A673 (cell line): ENCODE data around the gene RASGRF1. TPM values are rescaled to one million over a fixed set of nuclear protein-coding genes. Genes with fewer than 3 reads are reported as not detected.

Experiments
- BruUV-seq: library from RNA; stranded (reverse); fragments of 400-500 nt; replicated peaks from 2 replicates; lab custom pipeline; 2021; lab: Mats Ljungman, UMichigan
- CTCF ChIA-PET: fragments of 300-600 bp; sonication (Branson Sonifier 250); formaldehyde crosslinking; loops from one replicate; lab custom pipeline; 2022; ENCODE audit warnings: antibody characterized with exemption; lab: Charles Lee
- POLR2A ChIA-PET: fragments of 300-600 bp; sonication (Branson Sonifier 250); formaldehyde crosslinking; loops from one replicate; lab custom pipeline; 2022; ENCODE audit warnings: antibody characterized with exemption; ENCODE audit not compliant: low non-redundant PET; lab: Charles Lee
- DNase-seq: peaks from one replicate; pipeline ENCODE4 v3.0.0-alpha.2; 2015; ENCODE audit warnings: low spot score
- H3K27ac ChIP-seq: fragments of 200-600 bp; sonication (generic); 2 replicates; pipeline ENCODE4 v1.5.1; 2016; ENCODE audit warnings: mixed run types, low read depth, mild to moderate bottlenecking, mixed read lengths, antibody characterized with exemption, low read length; ENCODE audit not compliant: poor library complexity, severe bottlenecking
- H3K27me3 ChIP-seq: fragments of 200-600 bp; sonication (generic); replicated peaks from 2 replicates; pipeline ENCODE4 v1.6.1; 2017; ENCODE audit warnings: mixed run types, low read depth, mild to moderate bottlenecking, mixed read lengths, antibody characterized with exemption, low read length; ENCODE audit not compliant: insufficient read depth, poor library complexity
- H3K36me3 ChIP-seq: fragments of 200-600 bp; sonication (generic); 2 replicates; pipeline ENCODE4 v1.6.1; 2016; ENCODE audit warnings: mixed run types, mild to moderate bottlenecking, mixed read lengths, antibody characterized with exemption, low read length; ENCODE audit not compliant: insufficient read depth, poor library complexity, severe bottlenecking
- H3K4me1 ChIP-seq: fragments of 200-600 bp; sonication (generic); 2 replicates; pipeline ENCODE4 v1.6.1; 2017; ENCODE audit warnings: mixed run types, mild to moderate bottlenecking, mixed read lengths, antibody characterized with exemption, low read length; ENCODE audit not compliant: insufficient read depth, poor library complexity, severe bottlenecking
- H3K4me3 ChIP-seq: fragments of 200-600 bp; sonication (generic); 2 replicates; pipeline ENCODE4 v1.5.1; 2016; ENCODE audit warnings: low read depth, mixed run types, mild to moderate bottlenecking, mixed read lengths, low read length; ENCODE audit not compliant: poor library complexity, severe bottlenecking
- H3K9me3 ChIP-seq: fragments of 200-600 bp; sonication (generic); 2 replicates; pipeline ENCODE4 v1.6.1; 2016; ENCODE audit warnings: mixed run types, low read depth, mild to moderate bottlenecking, mixed read lengths, antibody characterized with exemption, low read length; ENCODE audit not compliant: poor library complexity, severe bottlenecking
- EZH2 ChIP-seq: fragments of 200-600 bp; sonication (generic); IDR thresholded peaks from 2 replicates; pipeline ENCODE4 v1.6.1; 2017; ENCODE audit warnings: borderline replicate concordance, low read depth, mild to moderate bottlenecking, mixed read lengths, antibody characterized with exemption, low read length; ENCODE audit not compliant: poor library complexity, severe bottlenecking
- intact Hi-C: fragments of 100-400 bp; cut with micrococcal nuclease; formaldehyde crosslinking; loops from one replicate; pipeline ENCODE4 v1.10.0; 2022; ENCODE audit not compliant: unreplicated experiment
- total RNA-seq: library from RNA; stranded (reverse); gene quantifications from 2 replicates; pipeline ENCODE4 v1.2.3, GENCODE V29; 2021
- TF ChIP-seq, protein P1 (sequence below): fragments of 300-800, 200-600 bp; sonication (generic); conservative IDR thresholded peaks from 2 replicates; pipeline ENCODE4 v1.5.1; 2017; ENCODE audit warnings: low read depth, mild to moderate bottlenecking, antibody characterized with exemption, low read length, moderate library complexity, mixed read lengths

RASGRF1 gene
- total RNA-seq, 1 experiment from 2014 or later = 0.73 TPM

DNA sequence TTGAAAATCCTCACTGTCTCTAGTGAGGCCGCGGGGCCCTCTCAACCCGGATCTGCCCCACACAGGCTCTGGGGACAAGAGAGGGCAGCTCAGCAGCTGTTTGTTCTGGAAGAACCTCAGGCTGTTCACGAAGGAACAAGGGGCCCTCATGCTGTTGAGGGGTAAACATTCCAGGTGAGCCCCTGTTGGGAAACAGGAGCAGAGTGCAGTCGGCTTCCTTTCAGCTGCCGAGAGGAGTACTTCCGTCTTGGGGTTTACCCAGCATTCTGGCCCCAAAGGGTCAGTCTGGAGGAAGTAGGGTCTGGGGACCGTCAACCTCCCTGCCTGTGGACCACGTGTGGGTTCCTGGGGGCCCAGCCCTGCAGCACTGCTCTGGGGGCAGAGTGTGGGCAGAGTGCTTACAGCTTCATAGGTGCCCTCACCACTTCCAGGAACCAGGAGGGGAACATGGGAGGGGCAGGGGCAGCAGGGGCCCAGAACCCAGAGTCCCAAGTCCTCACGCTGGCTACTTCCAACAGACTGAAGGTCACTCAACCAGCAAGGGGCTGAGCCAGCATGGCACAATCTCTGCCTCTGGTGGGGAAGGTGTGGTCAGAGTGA, 96.5 kb downstream of the RASGRF1 start:
- BruUV-seq = no TSS peak
- POLR2A ChIA-PET = no interaction called here
- Histone ChIP-seq H3K36me3 (no peaks in the 10 kb centered on the region), H3K27ac (no peak overlapping the region), H3K4me3 (no peak overlapping the region), H3K27me3 (no peaks in the 10 kb centered on the region), H3K4me1 (no peaks in the 10 kb centered on the region), H3K9me3 (no peaks in the 10 kb centered on the region)
- CTCF ChIA-PET = interaction anchor here (0.7 kb wide), 1 partner anchor 15 kb away, joined by 5 read pairs; no protein-coding TSS in a partner anchor
- intact Hi-C loops = no loop called here
- TF ChIP-seq EZH2 = no peak
- TF ChIP-seq, protein P1, sequence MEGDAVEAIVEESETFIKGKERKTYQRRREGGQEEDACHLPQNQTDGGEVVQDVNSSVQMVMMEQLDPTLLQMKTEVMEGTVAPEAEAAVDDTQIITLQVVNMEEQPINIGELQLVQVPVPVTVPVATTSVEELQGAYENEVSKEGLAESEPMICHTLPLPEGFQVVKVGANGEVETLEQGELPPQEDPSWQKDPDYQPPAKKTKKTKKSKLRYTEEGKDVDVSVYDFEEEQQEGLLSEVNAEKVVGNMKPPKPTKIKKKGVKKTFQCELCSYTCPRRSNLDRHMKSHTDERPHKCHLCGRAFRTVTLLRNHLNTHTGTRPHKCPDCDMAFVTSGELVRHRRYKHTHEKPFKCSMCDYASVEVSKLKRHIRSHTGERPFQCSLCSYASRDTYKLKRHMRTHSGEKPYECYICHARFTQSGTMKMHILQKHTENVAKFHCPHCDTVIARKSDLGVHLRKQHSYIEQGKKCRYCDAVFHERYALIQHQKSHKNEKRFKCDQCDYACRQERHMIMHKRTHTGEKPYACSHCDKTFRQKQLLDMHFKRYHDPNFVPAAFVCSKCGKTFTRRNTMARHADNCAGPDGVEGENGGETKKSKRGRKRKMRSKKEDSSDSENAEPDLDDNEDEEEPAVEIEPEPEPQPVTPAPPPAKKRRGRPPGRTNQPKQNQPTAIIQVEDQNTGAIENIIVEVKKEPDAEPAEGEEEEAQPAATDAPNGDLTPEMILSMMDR = no peak
- no peak for DNase-seq

DNA sequence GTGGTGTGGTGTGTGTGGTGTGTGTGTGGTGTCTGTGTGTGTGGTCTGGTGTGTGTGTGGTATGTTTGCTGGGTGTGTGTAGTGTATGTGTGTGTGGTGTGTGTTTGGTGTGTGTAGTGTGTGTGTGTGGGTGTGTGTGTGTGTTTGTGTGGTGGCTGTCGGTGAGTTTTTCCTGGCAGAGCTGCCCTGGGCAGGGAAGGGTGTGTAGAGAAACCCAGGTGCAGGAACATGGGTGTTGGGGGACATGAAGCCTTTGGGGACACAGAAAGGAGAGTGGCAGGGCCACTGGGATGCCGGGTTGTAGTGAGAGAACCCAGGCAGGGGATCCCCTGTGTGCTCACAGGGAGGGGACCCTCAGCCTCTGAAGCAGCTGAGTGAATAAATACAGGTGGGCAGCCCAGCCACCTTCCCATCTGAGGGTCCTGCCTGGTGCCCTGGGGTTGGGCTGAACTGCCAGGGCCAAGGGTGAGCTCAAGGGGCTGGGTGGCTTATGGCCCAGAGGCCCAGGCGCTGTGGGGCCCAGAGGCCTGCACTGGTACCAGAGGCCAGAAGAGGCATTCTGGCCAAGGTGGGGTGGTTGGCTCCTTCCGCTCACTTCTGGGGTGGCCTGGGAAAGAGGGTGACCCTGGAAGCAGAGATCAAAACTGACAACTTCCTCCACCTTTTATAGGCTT, 97.2 kb downstream of the RASGRF1 start:
- Histone ChIP-seq H3K27ac (no peak overlapping the region), H3K27me3 (no peaks in the 10 kb centered on the region), H3K4me3 (no peak overlapping the region), H3K4me1 (no peaks in the 10 kb centered on the region), H3K9me3 (no peaks in the 10 kb centered on the region), H3K36me3 (no peaks in the 10 kb centered on the region)
- no peak for TF ChIP-seq EZH2
- TF ChIP-seq, protein P1 = no peak
- DNase-seq = no peak
- intact Hi-C loops = no loop called here
- no TSS peak for BruUV-seq
- ChIA-PET CTCF (no interaction called here), POLR2A (no interaction called here)

DNA sequence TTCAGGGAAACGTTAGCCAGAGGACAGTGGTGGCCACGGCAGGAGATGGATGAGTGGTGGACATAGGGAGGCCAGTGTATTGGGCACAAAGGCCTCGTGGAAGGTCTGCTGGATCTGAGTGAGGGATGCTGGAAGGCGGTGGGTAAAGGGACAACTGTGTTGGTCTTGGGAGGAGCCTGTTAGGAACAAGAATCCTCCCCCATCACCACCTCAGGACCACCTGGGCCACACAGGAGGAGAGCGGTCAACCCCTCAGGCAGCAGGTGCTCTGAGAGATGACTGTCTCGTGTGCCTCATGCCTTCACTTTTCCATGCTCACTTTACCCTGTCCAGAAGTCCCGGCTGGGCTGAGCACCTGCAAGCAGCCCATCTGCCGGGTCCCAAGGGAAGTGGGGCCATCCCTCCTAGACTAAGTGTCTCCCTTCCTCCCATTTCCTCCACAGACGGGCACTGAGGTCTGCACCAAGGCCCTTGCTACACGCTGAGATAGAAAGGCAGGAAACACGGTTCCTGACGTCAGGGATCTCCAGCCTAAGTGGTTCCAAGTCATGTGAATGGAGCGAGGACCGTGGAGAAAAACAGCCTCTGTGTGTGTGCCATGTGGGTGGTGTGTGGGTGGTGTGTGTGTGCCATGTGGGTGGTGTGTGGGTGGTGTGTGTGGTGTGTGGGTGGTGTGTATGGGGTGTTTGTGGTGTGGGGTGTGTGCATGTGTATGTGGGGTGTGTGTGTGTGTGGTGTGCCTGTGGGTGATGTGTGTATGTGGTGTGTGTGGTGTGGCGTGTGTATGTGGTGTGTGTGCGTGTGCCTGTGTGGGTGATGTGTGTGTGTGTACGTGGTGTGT, 97.9 kb downstream of the RASGRF1 start:
- Histone ChIP-seq H3K4me1 (no peaks in the 10 kb centered on the region), H3K4me3 (no peak overlapping the region), H3K9me3 (no peaks in the 10 kb centered on the region), H3K27ac (no peak overlapping the region), H3K27me3 (no peaks in the 10 kb centered on the region), H3K36me3 (no peaks in the 10 kb centered on the region)
- TF ChIP-seq EZH2 = no peak
- TF ChIP-seq, protein P1 = no peak
- peak; percentile 45 for DNase-seq
- intact Hi-C loops = no loop called here
- BruUV-seq = no TSS peak
- ChIA-PET POLR2A (no interaction called here), CTCF (no interaction called here)
